A673 (cell line): ENCODE data around the gene NKX6-1. TPM values are rescaled to one million over a fixed set of nuclear protein-coding genes. Genes with fewer than 3 reads are reported as not detected.

Experiments
- BruUV-seq: library from RNA; stranded (reverse); fragments of 400-500 nt; replicated peaks from 2 replicates; lab custom pipeline; 2021; lab: Mats Ljungman, UMichigan
- CTCF ChIA-PET: fragments of 300-600 bp; sonication (Branson Sonifier 250); formaldehyde crosslinking; loops from one replicate; lab custom pipeline; 2022; ENCODE audit warnings: antibody characterized with exemption; lab: Charles Lee
- POLR2A ChIA-PET: fragments of 300-600 bp; sonication (Branson Sonifier 250); formaldehyde crosslinking; loops from one replicate; lab custom pipeline; 2022; ENCODE audit warnings: antibody characterized with exemption; ENCODE audit not compliant: low non-redundant PET; lab: Charles Lee
- DNase-seq: peaks from one replicate; pipeline ENCODE4 v3.0.0-alpha.2; 2015; ENCODE audit warnings: low spot score
- H3K27ac ChIP-seq: fragments of 200-600 bp; sonication (generic); 2 replicates; pipeline ENCODE4 v1.5.1; 2016; ENCODE audit warnings: mixed run types, low read depth, mild to moderate bottlenecking, mixed read lengths, antibody characterized with exemption, low read length; ENCODE audit not compliant: poor library complexity, severe bottlenecking
- H3K27me3 ChIP-seq: fragments of 200-600 bp; sonication (generic); replicated peaks from 2 replicates; pipeline ENCODE4 v1.6.1; 2017; ENCODE audit warnings: mixed run types, low read depth, mild to moderate bottlenecking, mixed read lengths, antibody characterized with exemption, low read length; ENCODE audit not compliant: insufficient read depth, poor library complexity
- H3K36me3 ChIP-seq: fragments of 200-600 bp; sonication (generic); 2 replicates; pipeline ENCODE4 v1.6.1; 2016; ENCODE audit warnings: mixed run types, mild to moderate bottlenecking, mixed read lengths, antibody characterized with exemption, low read length; ENCODE audit not compliant: insufficient read depth, poor library complexity, severe bottlenecking
- H3K4me1 ChIP-seq: fragments of 200-600 bp; sonication (generic); 2 replicates; pipeline ENCODE4 v1.6.1; 2017; ENCODE audit warnings: mixed run types, mild to moderate bottlenecking, mixed read lengths, antibody characterized with exemption, low read length; ENCODE audit not compliant: insufficient read depth, poor library complexity, severe bottlenecking
- H3K4me3 ChIP-seq: fragments of 200-600 bp; sonication (generic); 2 replicates; pipeline ENCODE4 v1.5.1; 2016; ENCODE audit warnings: low read depth, mixed run types, mild to moderate bottlenecking, mixed read lengths, low read length; ENCODE audit not compliant: poor library complexity, severe bottlenecking
- H3K9me3 ChIP-seq: fragments of 200-600 bp; sonication (generic); 2 replicates; pipeline ENCODE4 v1.6.1; 2016; ENCODE audit warnings: mixed run types, low read depth, mild to moderate bottlenecking, mixed read lengths, antibody characterized with exemption, low read length; ENCODE audit not compliant: poor library complexity, severe bottlenecking
- CTCF ChIP-seq: fragments of 300-800, 200-600 bp; sonication (generic); conservative IDR thresholded peaks from 2 replicates; pipeline ENCODE4 v1.5.1; 2017; ENCODE audit warnings: low read depth, mild to moderate bottlenecking, antibody characterized with exemption, low read length, moderate library complexity, mixed read lengths
- EZH2 ChIP-seq: fragments of 200-600 bp; sonication (generic); IDR thresholded peaks from 2 replicates; pipeline ENCODE4 v1.6.1; 2017; ENCODE audit warnings: borderline replicate concordance, low read depth, mild to moderate bottlenecking, mixed read lengths, antibody characterized with exemption, low read length; ENCODE audit not compliant: poor library complexity, severe bottlenecking
- intact Hi-C: fragments of 100-400 bp; cut with micrococcal nuclease; formaldehyde crosslinking; loops from one replicate; pipeline ENCODE4 v1.10.0; 2022; ENCODE audit not compliant: unreplicated experiment
- total RNA-seq: library from RNA; stranded (reverse); gene quantifications from 2 replicates; pipeline ENCODE4 v1.2.3, GENCODE V29; 2021

The NKX6-1 gene
- total RNA-seq, 1 experiment from 2014 or later, result 8.8 TPM

- no TSS peak for BruUV-seq
- Histone ChIP-seq H3K4me3 (no peak overlapping the region), H3K27ac (no peak overlapping the region)
Measured at GRCh38 chr4:84482564-84483563, 16.2 kb downstream of the NKX6-1 start.

GRCh38 chr4:84481860-84482245 lies 17.2 kb downstream of the NKX6-1 start:
- TF ChIP-seq EZH2 (no peak), CTCF (no peak)
- no TSS peak for BruUV-seq
- no peaks in the 10 kb centered on the region for H3K9me3 ChIP-seq
- intact Hi-C loops, result no loop called here
- no peaks in the 10 kb centered on the region for H3K4me1 ChIP-seq
- ChIA-PET POLR2A (no interaction called here), CTCF (no interaction called here)
- H3K4me3 ChIP-seq, result no peak overlapping the region
- no peak overlapping the region for H3K27ac ChIP-seq
- DNase-seq, result peak; percentile 21
- H3K27me3 ChIP-seq, result no peaks in the 10 kb centered on the region
- no peaks in the 10 kb centered on the region for H3K36me3 ChIP-seq

More at GRCh38 chr4:84482564-84483563, 16.2 kb downstream of the NKX6-1 start:
- POLR2A ChIA-PET, result no interaction called here
- Histone ChIP-seq H3K36me3 (no peaks in the 10 kb centered on the region), H3K4me1 (no peaks in the 10 kb centered on the region), H3K9me3 (no peaks in the 10 kb centered on the region), H3K27me3 (no peaks in the 10 kb centered on the region)
- TF ChIP-seq EZH2 (no peak), CTCF (0 out of 2 replicates have a peak, but pooled peaks have one; percentile 31)
- DNase-seq, result no peak
- CTCF ChIA-PET, result no interaction called here
- intact Hi-C loops, result no loop called here

GRCh38 chr4:84481077-84481859 lies 17.8 kb downstream of the NKX6-1 start:
- Histone ChIP-seq H3K9me3 (no peaks in the 10 kb centered on the region), H3K4me3 (no peak overlapping the region), H3K4me1 (no peaks in the 10 kb centered on the region), H3K27ac (no peak overlapping the region), H3K36me3 (no peaks in the 10 kb centered on the region), H3K27me3 (no peaks in the 10 kb centered on the region)
- ChIA-PET CTCF (no interaction called here), POLR2A (no interaction called here)
- no peak for DNase-seq
- TF ChIP-seq EZH2 (no peak), CTCF (no peak)
- BruUV-seq, result no TSS peak
- intact Hi-C loops, result no loop called here
